Activated T-helper 9 cell treated with anti-CD3 and anti-CD28 coated beads, Interleukin-2, amount 50 U/mL, for 16 hours (primary cell): ENCODE results near the gene FASTKD1.
"Not testable (repeated sequence)": the region's sequence is repeated elsewhere in the genome, so short reads cannot be mapped to it uniquely, and the experiment has no call there.

Experiments
- DNase-seq: peaks from one replicate; pipeline ENCODE4 v3.0.0-alpha.2; 2020; ENCODE audit warnings: low read depth

FASTKD1 gene

DNA sequence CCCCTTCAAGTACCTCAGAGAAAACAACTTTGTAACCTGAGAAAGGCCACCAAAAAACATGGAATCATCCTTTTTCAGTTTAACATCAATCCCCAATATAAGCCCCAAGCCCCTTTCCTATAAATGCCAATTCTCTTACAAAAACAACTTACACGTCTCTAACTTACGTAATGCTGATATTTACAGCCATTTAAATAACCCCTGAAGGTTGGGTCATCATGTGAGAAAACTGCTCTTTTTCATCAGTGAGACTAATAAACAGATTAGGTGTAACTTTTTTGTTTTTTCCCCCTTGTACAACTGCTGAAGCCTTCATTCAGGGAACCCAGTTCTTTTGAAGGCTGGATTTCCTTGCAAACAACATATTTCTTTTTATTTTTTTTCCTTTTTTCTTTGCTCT is 3.7 kb downstream of the FASTKD1 start:
- no peak for DNase-seq

GRCh38 chr2:169565686-169566085 is 8.0 kb downstream of the FASTKD1 start:
- no peak for DNase-seq

DNA sequence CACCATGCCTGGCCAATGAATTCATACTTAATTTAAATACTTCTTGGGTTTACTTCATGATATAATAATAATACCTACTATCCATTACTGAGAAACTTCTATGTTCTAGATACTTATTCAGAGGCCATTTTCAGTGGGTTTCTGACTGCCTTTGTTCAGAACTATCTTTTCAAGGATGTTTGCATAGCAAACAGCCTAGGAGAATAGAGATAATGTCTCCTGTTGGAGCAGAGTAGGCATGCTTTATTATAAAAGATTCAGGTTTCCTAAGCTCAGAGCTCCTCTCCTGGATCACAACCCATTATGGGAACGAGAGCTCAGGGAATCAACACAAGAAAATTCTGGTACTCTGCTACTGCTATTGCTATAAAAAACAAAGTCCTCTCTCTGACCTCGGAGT is 11.1 kb downstream of the FASTKD1 start:
- no peak for DNase-seq

DNA sequence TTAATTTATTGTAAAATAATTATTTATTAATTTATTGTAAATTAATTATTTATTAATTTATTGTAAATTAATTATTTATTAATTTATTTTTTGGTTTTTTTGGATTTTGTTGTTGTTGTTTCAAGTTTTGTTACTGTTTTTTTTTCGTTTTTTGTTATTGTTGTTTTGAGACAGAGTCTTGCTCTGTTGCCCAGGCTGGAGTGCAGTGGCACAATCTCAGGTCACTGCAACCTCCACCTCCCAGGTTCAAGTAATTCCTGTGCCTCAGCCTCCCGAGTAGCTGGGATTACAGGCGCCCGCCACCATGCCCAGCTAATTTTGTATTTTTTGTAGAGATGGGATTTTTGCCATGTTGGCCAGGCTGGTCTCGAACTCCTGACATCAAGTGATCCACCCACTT is 11.6 kb downstream of the FASTKD1 start:
- not testable (repeated sequence) for DNase-seq

DNA sequence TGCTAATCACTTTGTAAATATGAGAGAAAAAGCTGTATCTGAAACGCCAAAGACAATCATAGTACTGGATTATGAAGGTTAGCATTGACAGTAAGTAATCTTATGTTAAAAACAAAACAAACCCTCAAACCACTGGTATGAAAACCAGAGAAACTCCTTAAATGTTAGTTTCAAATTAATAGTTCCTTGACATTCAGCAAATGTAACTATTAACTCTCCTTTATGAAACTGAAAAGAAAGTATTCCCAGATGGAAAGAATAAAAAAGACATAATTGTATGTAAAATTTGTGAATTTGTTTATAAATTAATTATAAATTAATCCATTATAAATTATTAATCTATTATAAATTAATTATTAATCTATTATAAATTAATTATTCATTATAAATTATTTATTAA is 12.3 kb downstream of the FASTKD1 start:
- DNase-seq: no peak

DNA sequence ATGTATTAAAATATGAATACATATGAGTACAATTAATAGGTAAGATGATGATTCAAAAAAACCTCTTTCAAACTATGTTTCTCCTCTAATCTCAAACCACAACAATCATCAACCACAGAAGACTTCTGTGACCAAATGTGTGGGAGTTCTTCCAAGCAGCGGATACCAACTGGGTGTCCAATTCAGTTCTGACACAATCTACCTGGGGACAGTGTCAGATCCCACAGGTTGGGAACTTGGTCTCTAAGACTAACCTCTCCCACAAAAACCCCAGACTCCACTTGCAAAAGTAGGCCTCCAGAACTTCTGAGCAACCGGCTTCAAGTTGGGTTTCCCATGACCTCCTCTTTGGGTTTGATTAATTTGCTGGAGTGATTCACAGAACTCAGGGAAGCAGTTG is 26.9 kb downstream of the FASTKD1 start:
- DNase-seq: no peak

GRCh38 chr2:169542433-169542832 is 31.2 kb downstream of the FASTKD1 start:
- no peak for DNase-seq

DNA sequence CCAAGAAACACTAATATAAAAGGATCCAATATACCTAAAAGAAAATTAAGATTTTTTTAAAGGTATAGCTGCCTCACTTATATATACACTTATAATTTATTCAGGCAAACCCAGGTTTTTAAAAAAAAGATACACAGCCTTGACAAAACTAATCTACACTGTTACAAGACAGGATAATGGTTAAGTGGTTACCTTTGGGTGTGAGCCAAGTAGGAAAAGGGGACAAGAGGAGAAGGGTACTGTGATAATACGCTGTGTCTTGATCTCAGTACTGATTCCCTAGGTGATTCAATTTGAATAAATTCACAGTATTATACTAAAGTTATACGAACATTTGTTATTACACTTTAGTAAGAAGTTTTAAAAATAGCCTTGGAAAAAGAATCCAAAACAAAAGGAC is 33.5 kb downstream of the FASTKD1 start:
- DNase-seq: no peak

DNA sequence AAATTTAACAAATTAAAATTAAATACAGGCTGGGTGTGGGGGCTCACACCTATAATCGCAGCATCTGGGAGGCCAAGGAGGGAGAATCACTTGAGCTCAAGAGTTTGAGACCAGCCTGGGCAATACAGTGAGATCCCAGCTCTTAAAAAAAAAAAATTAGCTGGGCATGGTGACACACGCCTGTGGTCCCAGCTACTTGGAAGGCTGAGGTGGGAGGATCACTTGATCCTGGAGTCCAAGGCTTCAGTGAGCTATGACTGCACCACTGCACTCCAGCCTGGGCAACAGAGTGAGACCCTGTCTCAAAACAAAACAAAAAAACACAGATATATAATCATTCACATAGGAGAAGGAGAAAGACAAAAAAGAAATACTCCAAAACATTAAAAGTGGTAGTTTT is 34.2 kb downstream of the FASTKD1 start:
- not testable (repeated sequence) for DNase-seq

GRCh38 chr2:169528271-169528701 is 45.4 kb downstream of the FASTKD1 start:
- peak; percentile 59 for DNase-seq

DNA sequence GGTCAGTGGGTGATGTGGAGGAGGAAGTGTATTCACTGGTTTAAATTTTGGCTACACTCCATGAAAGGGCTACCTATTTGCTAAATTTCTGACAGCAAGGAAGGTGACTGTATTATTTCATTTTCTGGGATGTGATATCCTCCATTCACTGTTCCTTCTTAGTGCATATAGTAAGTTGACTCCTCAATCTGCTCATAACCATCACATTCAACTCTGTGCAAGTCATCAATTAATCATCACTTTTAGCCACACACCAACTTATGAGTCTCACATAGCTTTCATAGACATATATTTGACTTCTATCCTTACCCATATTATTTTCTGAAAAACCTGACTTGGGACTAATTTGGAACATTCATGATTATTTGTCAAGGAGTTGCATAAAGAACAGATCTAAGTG is 47.2 kb downstream of the FASTKD1 start:
- DNase-seq: no peak

GRCh38 chr2:169525434-169525833 is 48.2 kb downstream of the FASTKD1 start:
- no peak for DNase-seq

DNA sequence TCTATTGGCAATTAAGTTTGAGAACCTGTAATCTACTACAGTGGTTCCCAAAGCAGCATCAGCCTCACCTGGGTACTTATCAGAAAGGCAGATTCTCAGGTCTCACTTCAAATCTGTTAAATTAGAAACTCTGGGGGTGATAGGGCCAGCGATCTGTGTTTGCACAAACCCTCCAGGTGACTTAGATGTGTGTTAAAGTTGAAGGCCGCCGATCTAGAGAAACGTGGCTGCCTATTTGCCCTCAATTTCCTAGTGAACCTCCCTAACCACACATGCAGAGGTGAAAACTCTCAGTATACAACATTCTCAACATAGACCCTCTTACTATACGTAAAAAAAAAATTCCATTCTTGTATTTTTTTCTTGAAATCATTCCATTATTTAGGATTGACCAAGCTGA is 50.0 kb downstream of the FASTKD1 start:
- DNase-seq: no peak

GRCh38 chr2:169520896-169521295 is 52.8 kb downstream of the FASTKD1 start:
- DNase-seq: no peak

DNA sequence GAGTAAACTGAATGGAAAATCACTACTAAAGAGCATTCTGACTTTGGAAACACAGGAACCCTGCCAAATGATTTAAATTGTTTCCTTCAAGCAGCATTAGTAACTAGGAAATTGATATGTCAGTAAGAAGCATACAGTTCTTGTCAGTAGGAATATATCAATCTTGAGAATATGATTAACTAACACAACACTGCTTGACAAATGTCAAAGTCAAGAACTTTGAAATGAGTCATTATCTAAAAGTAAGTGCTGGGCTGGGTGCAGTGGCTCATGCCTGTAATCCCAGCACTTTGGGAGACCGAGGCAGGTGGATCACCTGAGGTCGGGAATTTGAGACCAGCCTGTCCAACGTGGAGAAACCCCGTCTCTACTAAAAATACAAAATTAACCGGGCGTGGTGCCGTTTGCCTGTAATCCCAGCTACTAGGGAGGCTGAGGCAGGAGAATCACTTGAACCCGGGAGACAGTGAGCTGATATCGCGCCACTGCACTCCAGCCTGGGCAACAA is 57.1 kb downstream of the FASTKD1 start:
- not testable (repeated sequence) for DNase-seq

DNA sequence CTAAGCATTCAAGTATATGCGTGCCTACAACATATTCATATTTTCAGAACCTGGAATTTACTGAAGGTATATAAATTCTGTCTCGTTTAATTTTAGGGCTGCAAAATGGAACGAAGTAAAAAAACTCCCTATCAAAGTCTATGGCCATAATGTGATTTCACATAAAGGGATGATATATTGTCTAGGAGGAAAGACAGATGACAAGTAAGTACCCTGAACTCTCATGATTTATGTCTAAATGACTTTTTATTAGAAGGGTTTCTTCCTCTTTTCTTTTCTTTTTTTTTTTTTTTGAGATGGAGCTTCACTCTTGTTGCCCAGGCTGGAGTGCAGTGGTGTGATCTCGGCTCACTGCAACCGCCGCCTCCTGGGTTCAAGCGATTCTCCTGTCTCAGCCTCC is 58.9 kb downstream of the FASTKD1 start:
- not testable (repeated sequence) for DNase-seq

DNA sequence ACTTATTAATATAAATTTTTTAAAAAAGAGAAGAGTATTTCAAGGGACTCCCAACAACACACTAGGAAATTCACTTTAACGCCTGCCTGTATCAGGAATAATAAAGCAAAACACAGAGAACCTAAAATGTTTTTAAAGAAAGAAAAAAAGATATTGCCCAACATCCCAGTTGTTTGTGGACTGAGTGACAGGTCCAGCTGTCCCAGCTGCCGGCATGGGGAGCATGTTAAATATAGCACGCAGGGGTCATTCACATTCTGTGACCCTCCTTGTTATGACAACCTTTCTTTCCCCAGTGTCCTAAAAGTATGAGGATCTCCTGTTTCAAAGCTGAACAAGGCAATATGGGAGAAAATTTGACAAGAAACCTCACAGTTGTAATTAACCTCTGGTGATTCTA is 59.7 kb downstream of the FASTKD1 start:
- DNase-seq: no peak

- no peak for DNase-seq
These were observed 60.6 kb downstream of the FASTKD1 start for GRCh38 chr2:169513094-169513493.

GRCh38 chr2:169512525-169512924 is 61.1 kb downstream of the FASTKD1 start:
- DNase-seq: no peak

DNA sequence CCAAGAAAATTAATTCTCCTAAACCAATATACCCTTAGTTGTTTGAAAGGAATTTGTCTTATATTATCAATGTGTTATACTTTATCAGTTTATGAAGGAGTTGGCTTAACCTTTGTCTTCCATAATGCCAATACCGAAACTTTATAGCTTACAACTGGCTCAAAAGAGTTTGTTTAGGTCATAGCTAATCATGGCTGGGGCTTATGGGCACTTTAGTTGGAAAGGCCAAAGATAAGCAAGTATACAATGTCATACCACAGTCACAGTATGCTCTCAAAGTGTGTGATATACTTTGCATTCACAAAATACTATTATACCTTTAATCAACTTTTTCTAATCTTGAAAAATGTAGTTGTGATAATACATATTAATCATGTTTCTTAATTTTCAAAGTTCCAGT is 61.8 kb downstream of the FASTKD1 start:
- no peak for DNase-seq

DNA sequence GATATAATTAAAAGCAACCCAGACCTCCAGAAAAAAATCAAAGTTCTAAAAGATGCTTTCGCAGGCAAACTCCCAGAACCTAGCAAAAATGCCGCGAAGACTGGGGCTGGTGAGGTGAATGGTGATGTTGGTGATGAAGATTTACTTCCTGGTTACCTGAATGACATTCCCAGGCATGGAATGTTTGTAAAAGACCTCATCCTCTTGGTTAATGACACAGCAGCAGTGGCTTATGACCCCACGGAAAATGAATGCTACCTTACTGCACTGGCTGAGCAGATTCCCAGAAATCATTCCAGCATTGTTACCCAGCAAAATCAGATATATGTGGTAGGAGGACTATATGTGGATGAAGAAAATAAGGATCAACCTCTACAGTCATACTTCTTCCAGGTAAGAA is 63.2 kb downstream of the FASTKD1 start:
- DNase-seq: no peak

DNA sequence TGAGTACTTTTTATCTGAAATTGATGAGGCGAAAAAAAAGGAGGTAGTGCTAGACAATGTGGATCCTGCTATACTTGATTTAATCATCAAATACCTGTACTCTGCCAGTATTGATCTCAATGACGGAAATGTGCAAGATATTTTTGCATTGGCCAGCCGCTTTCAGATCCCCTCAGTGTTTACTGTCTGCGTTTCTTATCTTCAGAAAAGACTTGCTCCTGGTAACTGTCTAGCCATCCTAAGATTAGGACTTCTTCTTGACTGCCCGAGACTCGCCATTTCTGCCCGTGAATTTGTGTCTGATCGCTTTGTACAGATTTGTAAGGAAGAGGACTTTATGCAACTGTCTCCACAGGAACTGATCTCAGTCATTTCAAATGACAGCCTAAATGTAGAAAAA is 63.7 kb downstream of the FASTKD1 start:
- no peak for DNase-seq

DNA sequence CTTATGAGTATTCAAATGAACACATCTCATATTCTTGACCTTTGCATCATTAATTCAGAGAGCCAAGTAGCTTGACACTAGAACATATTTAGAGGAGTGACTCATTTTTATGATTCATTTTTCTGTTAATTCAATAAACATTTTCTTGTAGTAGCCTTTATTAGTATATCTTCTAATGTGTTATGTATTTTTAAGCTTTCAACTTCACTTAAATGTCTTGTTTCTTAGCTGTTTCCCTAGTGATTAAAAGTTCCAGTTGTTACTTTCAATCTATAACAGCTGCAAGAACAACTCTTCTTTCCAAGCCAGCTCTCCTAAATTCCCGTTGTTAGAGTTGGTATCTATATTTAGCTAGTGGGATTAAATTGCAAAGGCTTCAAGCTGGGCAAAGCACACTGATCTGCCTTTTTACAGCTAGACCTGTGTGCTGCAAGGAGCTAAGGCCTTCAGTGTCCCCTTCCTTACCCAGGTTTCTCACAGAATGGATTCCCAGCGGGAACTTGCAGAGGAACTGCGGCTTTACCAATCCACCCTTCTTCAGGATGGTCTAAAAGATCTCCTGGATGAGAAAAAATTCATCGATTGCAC is 64.3 kb downstream of the FASTKD1 start, which contains the start of gene KLHL41:
TSS of gene KLHL41 (plus strand) at position 405 of the 588 bp plus-strand sequence. CDS start at position 482, 77 bp downstream.
- DNase-seq: no peak

DNA sequence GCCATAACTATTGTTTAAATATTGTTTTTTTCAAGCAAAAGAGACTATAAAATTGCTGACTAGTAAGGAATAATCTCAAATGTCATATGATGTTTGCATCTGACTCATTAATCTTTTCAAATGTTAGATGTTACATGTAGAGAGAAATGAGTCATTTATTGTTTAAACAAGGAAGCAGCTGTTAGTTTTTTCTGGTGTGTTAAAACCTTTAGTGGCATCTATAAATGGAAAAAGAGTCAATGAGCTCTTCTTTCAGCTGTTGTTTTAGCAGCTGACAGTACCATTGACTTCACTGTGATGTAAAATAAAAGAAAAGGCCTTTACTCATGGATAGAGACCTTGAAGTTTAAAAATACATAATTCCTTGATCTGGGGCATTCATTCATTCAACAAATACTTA is 66.0 kb downstream of the FASTKD1 start:
- DNase-seq: no peak
